ENCODE results near the gene PRDM9. TPM values are rescaled to one million over a fixed set of nuclear protein-coding genes. Genes with fewer than 3 reads are reported as not detected.

PRDM9 gene
- total and polyA plus RNA-seq, 9 donors: not detected

- H3K27ac ChIP-seq: no peak overlapping the region
- H3K4me3 ChIP-seq: no peak overlapping the region
- TF ChIP-seq CTCF (IDR thresholded peaks at IDR 0.05) (no peak), POLR2A (IDR thresholded peaks at IDR 0.05) (no peak), EP300 (IDR thresholded peaks at IDR 0.05) (no peak)
- no peaks in the 10 kb centered on the region for H3K9me3 ChIP-seq
- H3K27me3 ChIP-seq: no peaks in the 10 kb centered on the region
- H3K4me1 ChIP-seq (ENCODE audit: insufficient read depth): no peaks in the 10 kb centered on the region
- DNase-seq: no peak
- no peaks in the 10 kb centered on the region for H3K36me3 ChIP-seq
- intact Hi-C loops (cut with DNase I): no loop called here
- 50 to 53% (median 53%) methylated on average over 4 of the region's 4 CpGs for WGBS, 3 donors
Measured at GRCh38 chr5:23528677-23529076, 21.3 kb downstream of the PRDM9 start.

- Histone ChIP-seq H3K4me3 (no peak overlapping the region), H3K9me3 (no peaks in the 10 kb centered on the region), H3K27me3 (no peaks in the 10 kb centered on the region), H3K4me1 (ENCODE audit: insufficient read depth) (no peaks in the 10 kb centered on the region), H3K36me3 (no peaks in the 10 kb centered on the region), H3K27ac (no peak overlapping the region)
- TF ChIP-seq POLR2A (IDR thresholded peaks at IDR 0.05): no peak
- no peak for TF ChIP-seq CTCF (IDR thresholded peaks at IDR 0.05)
- no peak for TF ChIP-seq EP300 (IDR thresholded peaks at IDR 0.05)
- no peak for DNase-seq
- intact Hi-C loops (cut with DNase I): no loop called here
Measured at GRCh38 chr5:23530571-23530970, 23.2 kb downstream of the PRDM9 start.

- DNase-seq: no peak
- no peak overlapping the region for H3K4me3 ChIP-seq
- no peaks in the 10 kb centered on the region for H3K27me3 ChIP-seq
- no peaks in the 10 kb centered on the region for H3K4me1 ChIP-seq (ENCODE audit: insufficient read depth)
- TF ChIP-seq EP300 (IDR thresholded peaks at IDR 0.05) (no peak), CTCF (IDR thresholded peaks at IDR 0.05) (no peak), POLR2A (IDR thresholded peaks at IDR 0.05) (no peak)
- H3K9me3 ChIP-seq: no peaks in the 10 kb centered on the region
- 74 to 76% (median 75%) methylated on average over 4 of the region's 4 CpGs for WGBS, 3 donors
- intact Hi-C loops (cut with DNase I): no loop called here
- no peak overlapping the region for H3K27ac ChIP-seq
- no peaks in the 10 kb centered on the region for H3K36me3 ChIP-seq
Measured at GRCh38 chr5:23571059-23571458, 63.6 kb downstream of the PRDM9 start.

Measured in ovary (tissue), 9 donors.